Natural killer cell (primary cell): ENCODE results near the gene DYRK3. TPM values are rescaled to one million over a fixed set of nuclear protein-coding genes. Genes with fewer than 3 reads are reported as not detected.
"Not testable (repeated sequence)": the region's sequence is repeated elsewhere in the genome, so short reads cannot be mapped to it uniquely, and the experiment has no call there.

Experiments
- ATAC-seq, 3 donors: fragments of 150-1000 bp in 2 of 3; fragments of 200-7000 bp in 1 of 3; cut with Tn5 transposase; 1 replicate in 1 of 3; 2 replicates in 2 of 3; pipeline ENCODE4 v1.10.0; 2021; ENCODE audit warnings: mild to moderate bottlenecking in 2 of 3, moderate library complexity in 2 of 3
- DNase-seq, 2 donors: peaks; one replicate each; pipeline versions ENCODE4 v3.0.0 to v3.0.0-alpha.2; 2013 to 2021; ENCODE audit warnings: mixed read lengths in 1 of 2
- H3K27ac ChIP-seq: one replicate; pipeline ENCODE4 v1.5.1; 2013; ENCODE audit warnings: mild to moderate bottlenecking, low read length
- H3K27me3 ChIP-seq: one replicate; pipeline ENCODE4 v1.6.1; 2013; ENCODE audit warnings: low read length; ENCODE audit not compliant: control insufficient read depth, insufficient read depth
- H3K36me3 ChIP-seq: one replicate; pipeline ENCODE4 v1.6.1; 2013; ENCODE audit warnings: low read length; ENCODE audit not compliant: control insufficient read depth, insufficient read depth
- H3K4me1 ChIP-seq: one replicate; pipeline ENCODE4 v1.6.1; 2013; ENCODE audit warnings: low read length; ENCODE audit not compliant: control insufficient read depth, insufficient read depth
- H3K4me3 ChIP-seq: one replicate; pipeline ENCODE4 v1.5.1; 2013; ENCODE audit warnings: low read length
- H3K9me3 ChIP-seq: one replicate; pipeline ENCODE4 v1.6.1; 2013; ENCODE audit warnings: low read length; ENCODE audit not compliant: control insufficient read depth, insufficient read depth
- H3K27ac Mint-ChIP-seq, 2 donors: one replicate each; pipeline ENCODE4 v1.8.0; 2022; ENCODE audit warnings: mild to moderate bottlenecking in 2 of 2, mixed read lengths in 2 of 2, moderate library complexity in 1 of 2
- H3K27me3 Mint-ChIP-seq, 2 donors: one replicate each; pipeline ENCODE4 v1.8.0; 2022; ENCODE audit warnings: low read depth in 2 of 2, mixed read lengths in 2 of 2
- H3K36me3 Mint-ChIP-seq: one replicate; pipeline ENCODE4 v1.8.0; 2022; ENCODE audit warnings: mixed read lengths
- H3K4me1 Mint-ChIP-seq, 2 donors: one replicate each; pipeline ENCODE4 v1.8.0; 2022; ENCODE audit warnings: mixed read lengths in 2 of 2
- H3K4me3 Mint-ChIP-seq: one replicate; pipeline ENCODE4 v1.8.0; 2022; ENCODE audit warnings: mild to moderate bottlenecking, moderate library complexity, mixed read lengths
- H3K9me3 Mint-ChIP-seq, 2 donors: one replicate each; pipeline ENCODE4 v1.8.0; 2022; ENCODE audit warnings: mixed read lengths in 2 of 2
- CTCF ChIP-seq: fragments of 200-600 bp; IDR thresholded peaks from one replicate; pipeline ENCODE4 v1.8.0; 2022; ENCODE audit warnings: antibody characterized with exemption
- WGBS: methylation state at CpG from one replicate; pipeline ENCODE4 v1.1.7; 2013; ENCODE audit warnings: missing lambda C conversion rate; ENCODE audit not compliant: insufficient coverage; 5-methylcytosine and 5-hydroxymethylcytosine counted together
- intact Hi-C: fragments of 100-400 bp; cut with micrococcal nuclease; formaldehyde crosslinking; loops from one replicate; pipeline ENCODE4 v1.14.2; 2022
- total RNA-seq, 4 donors: library from RNA; stranded (reverse); fragments of 120-200 nt in 1 of 4; gene quantifications; one replicate each; pipeline versions ENCODE4 v1.2.3 to v1.2.4, GENCODE V29; 2013 to 2022

Gene DYRK3
- total RNA-seq, 3 donors from 2014 or later (not counting 1 experiment from before 2014, with no cell fraction given) = 0.16 to 0.66 (median 0.43) TPM

GRCh38 chr1:206637605-206638004 is 2.3 kb downstream of the DYRK3 start:
- no peak for DNase-seq
- no peak overlapping the region for H3K27ac Mint-ChIP-seq
- H3K9me3 Mint-ChIP-seq = no peaks in the 10 kb centered on the region

GRCh38 chr1:206642074-206642473 is 6.7 kb downstream of the DYRK3 start:
- H3K9me3 Mint-ChIP-seq, H3K36me3 Mint-ChIP-seq, H3K27ac Mint-ChIP-seq, H3K27ac ChIP-seq, H3K27me3 ChIP-seq, ATAC-seq, H3K4me1 ChIP-seq, DNase-seq, intact Hi-C loops, H3K4me3 Mint-ChIP-seq, H3K36me3 ChIP-seq, H3K4me3 ChIP-seq, H3K4me1 Mint-ChIP-seq, H3K9me3 ChIP-seq: not testable (repeated sequence)
- WGBS = no CpG with 5 or more reads among the region's 2 CpGs
- H3K27me3 Mint-ChIP-seq = peaks cover 3 to 14% of the 10 kb centered on the region in 2 donors

More at GRCh38 chr1:206637605-206638004, 2.3 kb downstream of the DYRK3 start:
- no peaks in the 10 kb centered on the region for H3K36me3 ChIP-seq
- Mint-ChIP-seq H3K27me3 (peaks cover 17 to 31% of the 10 kb centered on the region in 2 donors), H3K4me1 (peaks cover 10 to 21% of the 10 kb centered on the region in 2 donors), H3K4me3 (no peak overlapping the region), H3K36me3 (no peaks in the 10 kb centered on the region)
- no peak for ATAC-seq
- intact Hi-C loops = loop anchor here (10.0 kb wide), 2 partner anchors 167 to 277 kb away; no protein-coding TSS in a partner anchor
- no peaks in the 10 kb centered on the region for H3K9me3 ChIP-seq
- no peak overlapping the region for H3K4me3 ChIP-seq
- H3K27ac ChIP-seq = no peak overlapping the region
- H3K4me1 ChIP-seq = peaks cover 17% of the 10 kb centered on the region
- peaks cover 8% of the 10 kb centered on the region for H3K27me3 ChIP-seq
- no peak for TF ChIP-seq CTCF

GRCh38 chr1:206643118-206643698 is 7.9 kb downstream of the DYRK3 start:
- Histone ChIP-seq H3K27me3 (no peaks in the 10 kb centered on the region), H3K27ac (no peak overlapping the region), H3K9me3 (no peaks in the 10 kb centered on the region), H3K4me3 (no peak overlapping the region), H3K36me3 (no peaks in the 10 kb centered on the region), H3K4me1 (no peaks in the 10 kb centered on the region)
- peaks cover 3 to 19% of the 10 kb centered on the region in 2 donors for H3K27me3 Mint-ChIP-seq
- no peaks in the 10 kb centered on the region for H3K36me3 Mint-ChIP-seq
- no peak for DNase-seq
- H3K4me3 Mint-ChIP-seq = no peak overlapping the region
- H3K27ac Mint-ChIP-seq = no peak overlapping the region
- no peaks in the 10 kb centered on the region for H3K9me3 Mint-ChIP-seq
- no peak for ATAC-seq
- H3K4me1 Mint-ChIP-seq = no peaks in the 10 kb centered on the region
- intact Hi-C loops = no loop called here
- 85% methylated on average over 3 of the region's 3 CpGs for WGBS
- no peak for TF ChIP-seq CTCF

- Mint-ChIP-seq H3K4me1 (no peaks in the 10 kb centered on the region), H3K36me3 (no peaks in the 10 kb centered on the region), H3K27me3 (peaks cover 0 to 17% of the 10 kb centered on the region in 2 donors), H3K4me3 (no peak overlapping the region), H3K9me3 (no peaks in the 10 kb centered on the region), H3K27ac (no peak overlapping the region)
- Histone ChIP-seq H3K27me3 (no peaks in the 10 kb centered on the region), H3K4me3 (no peak overlapping the region), H3K27ac (no peak overlapping the region), H3K4me1 (no peaks in the 10 kb centered on the region), H3K36me3 (no peaks in the 10 kb centered on the region), H3K9me3 (no peaks in the 10 kb centered on the region)
- ATAC-seq (no peak), DNase-seq (no peak)
- WGBS = 95% methylated on average over 1 of the region's 1 CpG
- intact Hi-C loops = no loop called here
- TF ChIP-seq CTCF = no peak
Observed at GRCh38 chr1:206646504-206646903, 11.2 kb downstream of the DYRK3 start.
